CD14-positive monocyte (primary cell): ENCODE data around the gene F2R. TPM values are rescaled to one million over a fixed set of nuclear protein-coding genes. Genes with fewer than 3 reads are reported as not detected.

Source experiments
- DNase-seq, 3 donors: peaks; one replicate each; pipeline ENCODE4 v3.0.0-alpha.2; 2011 to 2022
- H2AFZ ChIP-seq: 2 replicates; pipeline ENCODE4 v1.6.0; 2012; ENCODE audit warnings: mild to moderate bottlenecking, low read depth, low read length, inconsistent platforms; ENCODE audit not compliant: insufficient read depth, poor library complexity, severe bottlenecking
- H3K27ac ChIP-seq, 2 donors: 1 replicate in 1 of 2; 2 replicates in 1 of 2; pipeline ENCODE4 v1.5.1; 2012 to 2013; ENCODE audit warnings: low read length in 2 of 2, control low read depth in 1 of 2, inconsistent platforms in 1 of 2, low read depth in 1 of 2, mild to moderate bottlenecking in 1 of 2
- H3K27me3 ChIP-seq, 2 donors: one replicate each; pipeline versions ENCODE4 v1.6.0 to v1.6.1; 2011 to 2013; ENCODE audit warnings: low read length in 2 of 2; ENCODE audit not compliant: control insufficient read depth in 2 of 2, insufficient read depth in 2 of 2
- H3K36me3 ChIP-seq, 2 donors: replicated peaks in 1 of 2; 1 replicate in 1 of 2; 2 replicates in 1 of 2; pipeline versions ENCODE4 v1.5.1 to v1.6.1; 2012 to 2013; ENCODE audit warnings: low read length in 2 of 2, control low read depth in 1 of 2, inconsistent platforms in 1 of 2, mild to moderate bottlenecking in 1 of 2; ENCODE audit not compliant: insufficient read depth in 2 of 2, control insufficient read depth in 1 of 2
- H3K4me1 ChIP-seq, 2 donors: 1 replicate in 1 of 2; 2 replicates in 1 of 2; pipeline versions ENCODE4 v1.5.1 to v1.6.1; 2012 to 2013; ENCODE audit warnings: low read length in 2 of 2, control low read depth in 1 of 2, inconsistent platforms in 1 of 2, mild to moderate bottlenecking in 1 of 2, moderate library complexity in 1 of 2; ENCODE audit not compliant: insufficient read depth in 2 of 2, control insufficient read depth in 1 of 2
- H3K4me2 ChIP-seq: replicated peaks from 2 replicates; pipeline ENCODE3; 2012; ENCODE audit warnings: low read length, moderate library complexity, mild to moderate bottlenecking; ENCODE audit not compliant: poor library complexity, severe bottlenecking; ENCODE audit errors: extremely low read depth
- H3K4me3 ChIP-seq, 3 experiments: fragments of 200-600 bp in 1 of 3; sonication (generic) in 1 of 3; replicated peaks in 1 of 3; 1 replicate in 2 of 3; 2 replicates in 1 of 3; pipeline ENCODE4 v1.5.1; 2011 to 2013; ENCODE audit warnings: low read length in 3 of 3, mild to moderate bottlenecking in 3 of 3, control low read depth in 2 of 3, low read depth in 2 of 3, inconsistent platforms in 1 of 3, moderate library complexity in 1 of 3
- H3K79me2 ChIP-seq: 2 replicates; pipeline ENCODE4 v1.6.0; 2012; ENCODE audit warnings: mild to moderate bottlenecking, control low read depth, inconsistent platforms, low read length, moderate library complexity; ENCODE audit not compliant: insufficient read depth
- H3K9ac ChIP-seq: 2 replicates; pipeline ENCODE4 v1.6.0; 2017; ENCODE audit warnings: low read length, mild to moderate bottlenecking; ENCODE audit not compliant: insufficient read depth, poor library complexity, severe bottlenecking
- H3K9me3 ChIP-seq, 2 donors: replicated peaks in 1 of 2; 1 replicate in 1 of 2; 2 replicates in 1 of 2; pipeline versions ENCODE4 v1.5.1 to v1.6.1; 2012 to 2013; ENCODE audit warnings: low read length in 2 of 2, control low read depth in 1 of 2; ENCODE audit not compliant: control insufficient read depth in 1 of 2, insufficient read depth in 1 of 2
- H4K20me1 ChIP-seq: 2 replicates; pipeline ENCODE4 v1.6.0; 2012; ENCODE audit warnings: mild to moderate bottlenecking, low read length, control low read depth, moderate library complexity; ENCODE audit not compliant: insufficient read depth
- H3K27ac Mint-ChIP-seq, 7 donors: one replicate each; pipeline ENCODE4 v1.8.0; 2020; ENCODE audit warnings: mild to moderate bottlenecking in 7 of 7, mixed read lengths in 7 of 7, moderate library complexity in 6 of 7, inconsistent platforms in 2 of 7
- H3K27me3 Mint-ChIP-seq, 3 donors: one replicate each; pipeline ENCODE4 v1.8.0; 2021 to 2022; ENCODE audit warnings: low read depth in 3 of 3, mild to moderate bottlenecking in 3 of 3, mixed read lengths in 3 of 3, moderate library complexity in 3 of 3, inconsistent platforms in 1 of 3
- H3K36me3 Mint-ChIP-seq, 2 donors: one replicate each; pipeline ENCODE4 v1.8.0; 2020; ENCODE audit warnings: mixed read lengths in 2 of 2, inconsistent platforms in 1 of 2, mild to moderate bottlenecking in 1 of 2
- H3K4me1 Mint-ChIP-seq: one replicate; pipeline ENCODE4 v1.8.0; 2020; ENCODE audit warnings: mild to moderate bottlenecking, mixed read lengths
- H3K4me3 Mint-ChIP-seq, 2 donors: one replicate each; pipeline ENCODE4 v1.8.0; 2020; ENCODE audit warnings: mild to moderate bottlenecking in 2 of 2, mixed read lengths in 2 of 2, moderate library complexity in 1 of 2
- H3K9me3 Mint-ChIP-seq, 7 donors: one replicate each; pipeline ENCODE4 v1.8.0; 2020 to 2022; ENCODE audit warnings: mixed read lengths in 7 of 7, mild to moderate bottlenecking in 6 of 7, moderate library complexity in 6 of 7, inconsistent platforms in 2 of 7
- CTCF ChIP-seq: fragments of 200-600 bp; IDR thresholded peaks from one replicate; pipeline ENCODE4 v1.8.0; 2022; ENCODE audit warnings: antibody characterized with exemption, mild to moderate bottlenecking
- WGBS: methylation state at CpG from one replicate; pipeline ENCODE4 v1.1.5; 2013; ENCODE audit warnings: missing lambda C conversion rate; ENCODE audit not compliant: insufficient coverage; 5-methylcytosine and 5-hydroxymethylcytosine counted together
- intact Hi-C, 2 donors: fragments of 100-400 bp; cut with micrococcal nuclease; formaldehyde crosslinking; loops; one replicate each; pipeline versions ENCODE4 v1.15.0 to v1.15.1; 2023
- polyA plus RNA-seq, 3 donors: library from polyadenylated mRNA; depleted of rRNA in 1 of 3; unstranded in 2 of 3; stranded (reverse) in 1 of 3; fragments of 300-500 nt in 2 of 3; fragments of >200 nt in 1 of 3; fragmentation: Illumina TruSeq in 2 of 3; gene quantifications; 1 replicate in 2 of 3; 2 replicates in 1 of 3; pipeline ENCODE4 v1.2.3, GENCODE V29; 2012 to 2021

The F2R gene
- polyA plus RNA-seq, 3 donors, result 0.09 to 0.33 (median 0.22) TPM

- Mint-ChIP-seq H3K36me3 (peaks cover 55 to 61% of the 10 kb centered on the region in 2 donors), H3K9me3 (no peaks in the 10 kb centered on the region), H3K27ac (peak overlapping the region in 2 of 7 donors; percentile 8 to 10), H3K27me3 (peaks cover 0 to 3% (median 0%) of the 10 kb centered on the region in 3 donors), H3K4me1 (peaks cover 9% of the 10 kb centered on the region), H3K4me3 (no peak overlapping the region)
- no peak overlapping the region for H3K9ac ChIP-seq
- TF ChIP-seq CTCF, result no peak
- no peak overlapping the region for H3K4me3 ChIP-seq
- H4K20me1 ChIP-seq, result peaks cover 10% of the 10 kb centered on the region
- H3K79me2 ChIP-seq, result no peaks in the 10 kb centered on the region
- peaks cover 48 to 85% of the 10 kb centered on the region in 2 donors for H3K36me3 ChIP-seq
- H3K4me1 ChIP-seq, result peaks cover 5 to 10% of the 10 kb centered on the region in 2 donors
- intact Hi-C loops, result no loop called here
- no peak overlapping the region for H3K4me2 ChIP-seq
- peak; percentile 21 to 46 (median 22) for DNase-seq
- no peaks in the 10 kb centered on the region for H3K27me3 ChIP-seq
- H3K9me3 ChIP-seq, result no peaks in the 10 kb centered on the region
- peak overlapping the region in 1 of 2 donors; percentile 66 for H3K27ac ChIP-seq
- no peak overlapping the region for H2AFZ ChIP-seq
These were observed 10.4 kb upstream of the F2R start for GRCh38 chr5:76705574-76705973.

GRCh38 chr5:76709762-76710161, 6.2 kb upstream of the F2R start:
- Mint-ChIP-seq H3K27ac (no peak overlapping the region), H3K27me3 (peaks cover 15 to 25% (median 24%) of the 10 kb centered on the region in 3 donors), H3K36me3 (peaks cover 29 to 31% of the 10 kb centered on the region in 2 donors), H3K9me3 (peaks cover 0 to 13% (median 4%) of the 10 kb centered on the region in 7 donors), H3K4me1 (peaks cover 18% of the 10 kb centered on the region), H3K4me3 (no peak overlapping the region)
- Histone ChIP-seq H3K4me3 (no peak overlapping the region), H4K20me1 (peaks cover 10% of the 10 kb centered on the region), H3K4me1 (peaks cover 10 to 15% of the 10 kb centered on the region in 2 donors), H3K27me3 (peaks cover 5 to 18% of the 10 kb centered on the region in 2 donors), H3K36me3 (peaks cover 14 to 43% of the 10 kb centered on the region in 2 donors), H3K9me3 (peaks cover 2 to 3% of the 10 kb centered on the region in 2 donors), H3K9ac (no peak overlapping the region), H2AFZ (no peak overlapping the region), H3K79me2 (no peaks in the 10 kb centered on the region), H3K4me2 (no peak overlapping the region), H3K27ac (no peak overlapping the region)
- DNase-seq, result no peak
- intact Hi-C loops, result loop anchor here (10.0 kb wide), 1 partner anchor 65 kb away; no protein-coding TSS in a partner anchor
- WGBS, result no CpG with 5 or more reads among the region's 2 CpGs
- no peak for TF ChIP-seq CTCF
